Measurements from ENCODE around the gene VPS72.
A peak's percentile ranks its signal among the peaks of the same experiment; 100 is the strongest.
"Not testable (repeated sequence)": the region's sequence is repeated elsewhere in the genome, so short reads cannot be mapped to it uniquely, and the experiment has no call there.

Gene VPS72

GRCh38 chr1:151189637-151190445 is at the start of gene VPS72:
TSS of gene VPS72 (minus strand) at chr1:151190197. CDS start at chr1:151190121, 76 bp downstream.
- peak; percentile 87 for DNase-seq

- no peak for DNase-seq
These were observed 48.4 kb upstream of the VPS72 start for GRCh38 chr1:151238467-151238739.

- no peak for DNase-seq
These were observed 47.9 kb upstream of the VPS72 start for GRCh38 chr1:151237678-151238466.

- no peak for DNase-seq
These were observed 45.2 kb upstream of the VPS72 start for GRCh38 chr1:151235235-151235634.

- no peak for DNase-seq
These were observed 32.1 kb upstream of the VPS72 start for GRCh38 chr1:151222130-151222529.

GRCh38 chr1:151221616-151222015 is 31.6 kb upstream of the VPS72 start:
- no peak for DNase-seq

- no peak for DNase-seq
These were observed 23.6 kb upstream of the VPS72 start for GRCh38 chr1:151213560-151213959.

- DNase-seq, result peak; percentile 4
These were observed 22.1 kb upstream of the VPS72 start for GRCh38 chr1:151211972-151212705.

GRCh38 chr1:151210830-151211229 is 20.8 kb upstream of the VPS72 start:
- no peak for DNase-seq

GRCh38 chr1:151205381-151205965 is 15.5 kb upstream of the VPS72 start:
- not testable (repeated sequence) for DNase-seq

- DNase-seq, result peak; percentile 52
These were observed 10.0 kb upstream of the VPS72 start for GRCh38 chr1:151199873-151200581.

GRCh38 chr1:151198254-151199127 is 8.5 kb upstream of the VPS72 start, which contains the start of gene PIP5K1A:
TSS of gene PIP5K1A (plus strand) at chr1:151198552. CDS start at chr1:151198997, 445 bp downstream.
- DNase-seq, result peak; percentile 99

GRCh38 chr1:151197863-151198253 is 7.9 kb upstream of the VPS72 start:
- peak; percentile 7 for DNase-seq

GRCh38 chr1:151196292-151196800 is 6.3 kb upstream of the VPS72 start:
- DNase-seq, result peak; percentile 62

- not testable (repeated sequence) for DNase-seq
These were observed 5.0 kb upstream of the VPS72 start for GRCh38 chr1:151194894-151195594.

- no peak for DNase-seq
These were observed 3.9 kb upstream of the VPS72 start for GRCh38 chr1:151193856-151194255.

GRCh38 chr1:151193304-151193703 is 3.3 kb upstream of the VPS72 start:
- DNase-seq, result no peak

- DNase-seq, result no peak
These were observed 2.0 kb upstream of the VPS72 start for GRCh38 chr1:151192047-151192446.

GRCh38 chr1:151188667-151189066 is 1.3 kb downstream of the VPS72 start:
- not testable (repeated sequence) for DNase-seq

- DNase-seq, result no peak
These were observed 2.8 kb downstream of the VPS72 start for GRCh38 chr1:151187205-151187604.

All from CD4-positive, alpha-beta T cell treated with Interleukin-17A for 4 hours (primary cell).